ENCODE measurements around the gene CCR8.
A peak's percentile ranks its signal among the peaks of the same experiment; 100 is the strongest.

Gene CCR8, protein sequence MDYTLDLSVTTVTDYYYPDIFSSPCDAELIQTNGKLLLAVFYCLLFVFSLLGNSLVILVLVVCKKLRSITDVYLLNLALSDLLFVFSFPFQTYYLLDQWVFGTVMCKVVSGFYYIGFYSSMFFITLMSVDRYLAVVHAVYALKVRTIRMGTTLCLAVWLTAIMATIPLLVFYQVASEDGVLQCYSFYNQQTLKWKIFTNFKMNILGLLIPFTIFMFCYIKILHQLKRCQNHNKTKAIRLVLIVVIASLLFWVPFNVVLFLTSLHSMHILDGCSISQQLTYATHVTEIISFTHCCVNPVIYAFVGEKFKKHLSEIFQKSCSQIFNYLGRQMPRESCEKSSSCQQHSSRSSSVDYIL

DNA sequence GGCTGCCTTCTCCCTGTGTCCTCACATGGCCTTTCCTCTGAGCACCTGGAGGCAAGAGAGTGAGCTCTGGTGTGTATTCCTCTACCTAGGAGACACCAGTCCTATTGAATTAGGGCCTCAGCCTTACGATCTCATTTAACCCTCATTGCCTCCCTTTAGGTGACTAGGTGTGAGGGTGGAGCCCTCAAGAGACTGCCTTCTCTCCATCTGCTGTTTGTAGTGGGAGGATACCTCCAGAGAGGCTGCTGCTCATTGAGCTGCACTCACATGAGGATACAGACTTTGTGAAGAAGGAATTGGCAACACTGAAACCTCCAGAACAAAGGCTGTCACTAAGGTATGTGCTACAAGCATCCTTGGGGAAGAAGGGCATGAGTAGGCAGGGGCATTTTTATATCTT is at the start of gene CCR8:
CCR8 (plus strand) TSS at position 217 of the 400 bp plus-strand sequence. CDS start 2,623 bp downstream, outside the sequence.
- no peak for DNase-seq

DNA sequence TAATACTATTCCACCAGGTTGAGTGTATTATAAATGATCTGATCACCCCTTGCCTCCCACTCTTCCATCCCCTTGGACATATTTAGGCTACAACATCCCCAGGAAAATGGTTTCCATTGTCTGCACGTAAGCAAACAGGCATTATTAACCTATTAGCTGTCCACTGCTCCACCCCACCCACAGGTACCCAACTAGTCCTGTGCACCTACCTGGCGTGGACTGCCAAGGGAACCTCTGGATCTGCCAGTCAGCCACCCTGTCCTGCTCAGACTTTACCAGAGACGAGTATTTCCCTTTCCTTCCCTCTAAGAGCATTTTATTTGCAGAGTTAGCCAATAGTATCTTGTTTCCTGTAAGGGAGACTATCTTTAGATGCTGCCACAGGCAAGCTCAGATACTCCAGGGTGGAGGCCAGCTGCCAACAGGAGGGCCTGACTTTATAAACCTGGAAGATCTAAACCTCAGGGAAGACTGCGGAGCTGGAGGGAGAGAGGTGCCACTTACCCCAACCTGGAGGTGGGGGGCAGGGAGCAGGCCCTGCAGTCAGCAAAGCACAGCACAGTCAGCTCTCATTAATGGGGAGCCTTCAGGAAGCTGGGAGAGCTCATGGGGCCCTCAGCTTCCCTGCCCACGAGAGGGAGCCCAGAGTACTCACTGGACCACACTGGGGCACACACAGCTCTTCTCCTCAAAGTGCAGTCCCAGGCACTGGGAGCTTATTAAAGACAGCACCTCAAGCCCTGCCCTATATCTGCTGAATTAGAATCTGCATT is 49.6 kb upstream of the CCR8 start, which contains the start of gene CX3CR1:
CX3CR1 (minus strand) TSS at position 292 of the 773 bp plus-strand sequence. CDS start 13,527 bp downstream, outside the sequence.
- no peak for DNase-seq

DNA sequence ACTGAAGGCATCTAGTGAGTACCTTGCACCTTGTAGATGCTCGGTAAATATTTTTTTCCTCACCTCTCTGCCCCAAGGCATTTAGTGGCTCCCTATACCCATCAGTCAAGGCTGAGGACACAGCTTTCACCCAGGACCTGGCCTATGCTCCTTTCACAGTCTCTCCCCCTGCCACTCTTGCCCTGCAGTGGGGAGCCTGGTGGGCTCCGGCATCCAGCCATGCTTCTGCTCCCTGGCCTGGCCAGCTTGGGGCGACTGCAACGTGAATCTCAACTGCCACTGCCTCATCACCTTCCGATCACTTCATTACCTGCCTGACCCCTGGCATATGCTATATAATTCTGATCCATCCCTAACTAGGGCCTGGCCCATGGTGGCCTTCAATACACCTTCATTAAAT is 48.9 kb upstream of the CCR8 start:
- DNase-seq: no peak

DNA sequence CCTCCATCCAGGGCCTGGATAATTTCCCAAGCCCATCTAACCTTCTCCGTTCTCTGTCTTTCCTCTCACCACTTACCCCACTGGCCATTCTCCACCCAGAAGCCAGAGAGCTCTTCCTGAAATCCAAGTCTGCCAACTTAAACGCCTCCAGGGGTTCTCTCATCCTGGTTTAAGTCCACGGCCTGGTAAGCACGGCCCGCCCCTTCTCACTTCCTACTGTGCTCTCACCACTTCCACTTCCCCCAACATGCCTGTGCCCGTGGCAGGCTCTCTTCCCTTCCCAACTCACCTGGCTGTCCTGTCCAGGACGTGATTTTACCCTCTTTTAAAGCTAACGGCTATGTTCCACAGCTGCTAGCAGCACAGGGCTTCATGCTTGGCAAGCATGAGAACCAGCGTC is 48.0 kb upstream of the CCR8 start:
- no peak for DNase-seq

DNA sequence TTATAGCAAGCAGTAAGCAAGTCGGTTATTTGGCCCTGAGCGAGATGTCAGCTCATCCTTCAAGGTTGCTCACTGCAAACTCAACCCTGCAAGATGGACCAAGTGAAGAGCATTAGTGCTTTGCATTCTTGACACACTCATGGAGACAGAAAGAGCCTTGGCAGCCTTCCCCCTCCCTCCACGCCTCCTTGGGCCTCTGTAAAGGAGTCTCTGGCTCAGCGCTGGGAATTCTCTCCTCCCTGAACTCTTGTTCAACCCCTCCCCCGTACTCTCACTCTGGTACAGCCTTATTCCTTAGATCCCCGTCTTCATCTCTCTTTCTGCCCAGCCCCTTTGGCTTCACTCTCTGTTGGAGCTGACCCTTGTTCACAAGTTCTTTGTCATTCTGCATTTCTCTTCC is 47.5 kb upstream of the CCR8 start:
- DNase-seq: no peak

DNA sequence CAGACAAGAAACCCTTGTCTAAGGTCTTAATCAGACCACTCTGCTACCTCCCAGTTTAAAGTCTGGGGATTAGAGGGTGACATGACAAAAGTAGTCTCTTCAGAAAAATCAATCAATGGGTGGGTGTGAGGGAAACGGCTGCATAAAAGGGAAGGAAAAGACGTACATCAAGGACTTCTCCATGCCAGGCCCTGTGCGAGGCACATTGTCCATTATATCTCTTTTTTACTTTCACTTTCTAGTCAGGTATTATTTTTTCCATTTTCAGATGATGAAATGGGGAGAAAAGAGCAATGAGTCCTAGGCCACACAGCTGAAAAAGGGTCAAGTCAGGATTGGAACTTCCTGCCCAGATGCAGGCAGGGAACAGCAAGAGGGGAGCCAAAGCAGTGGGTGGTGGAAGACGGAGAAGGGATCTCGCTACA is 45.0 kb upstream of the CCR8 start:
- no peak for DNase-seq

DNA sequence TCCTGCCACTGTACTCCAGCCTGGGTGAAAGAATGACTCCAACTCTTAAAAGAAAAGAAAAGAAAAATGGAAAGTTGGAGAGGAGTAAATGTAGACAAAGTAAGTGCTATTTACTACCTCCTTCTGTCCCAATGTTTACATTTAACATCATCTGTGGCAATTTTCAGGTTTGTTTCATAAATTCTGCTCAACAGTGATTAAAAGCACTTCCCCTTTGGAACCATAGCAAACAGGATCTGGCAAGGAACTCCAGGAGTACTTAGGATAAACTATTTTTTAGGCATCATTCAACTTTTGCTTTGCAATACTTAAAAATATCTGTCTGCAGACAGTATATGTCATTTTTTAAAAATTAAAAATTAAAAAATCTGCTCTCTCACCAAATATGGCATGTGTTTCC is 44.2 kb upstream of the CCR8 start:
- DNase-seq: no peak

DNA sequence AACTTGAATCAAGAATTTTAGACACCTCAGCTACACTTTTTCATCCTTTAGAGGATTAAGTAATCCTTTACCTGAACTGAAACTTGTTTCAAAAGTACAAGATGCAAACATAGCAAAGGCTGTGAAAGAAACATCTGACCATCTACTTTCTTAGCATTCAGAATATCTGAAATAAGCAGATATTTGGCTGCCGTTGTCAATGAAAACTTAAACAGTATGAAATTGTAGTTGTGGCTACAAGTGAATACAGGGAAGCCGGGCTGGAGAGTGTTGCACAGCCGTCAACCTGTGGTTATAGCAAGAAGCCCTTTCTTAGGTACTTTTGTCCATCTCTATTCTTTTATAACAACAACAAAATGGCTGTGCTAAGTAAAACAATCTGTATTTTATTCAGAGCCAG is 42.7 kb upstream of the CCR8 start:
- no peak for DNase-seq

DNA sequence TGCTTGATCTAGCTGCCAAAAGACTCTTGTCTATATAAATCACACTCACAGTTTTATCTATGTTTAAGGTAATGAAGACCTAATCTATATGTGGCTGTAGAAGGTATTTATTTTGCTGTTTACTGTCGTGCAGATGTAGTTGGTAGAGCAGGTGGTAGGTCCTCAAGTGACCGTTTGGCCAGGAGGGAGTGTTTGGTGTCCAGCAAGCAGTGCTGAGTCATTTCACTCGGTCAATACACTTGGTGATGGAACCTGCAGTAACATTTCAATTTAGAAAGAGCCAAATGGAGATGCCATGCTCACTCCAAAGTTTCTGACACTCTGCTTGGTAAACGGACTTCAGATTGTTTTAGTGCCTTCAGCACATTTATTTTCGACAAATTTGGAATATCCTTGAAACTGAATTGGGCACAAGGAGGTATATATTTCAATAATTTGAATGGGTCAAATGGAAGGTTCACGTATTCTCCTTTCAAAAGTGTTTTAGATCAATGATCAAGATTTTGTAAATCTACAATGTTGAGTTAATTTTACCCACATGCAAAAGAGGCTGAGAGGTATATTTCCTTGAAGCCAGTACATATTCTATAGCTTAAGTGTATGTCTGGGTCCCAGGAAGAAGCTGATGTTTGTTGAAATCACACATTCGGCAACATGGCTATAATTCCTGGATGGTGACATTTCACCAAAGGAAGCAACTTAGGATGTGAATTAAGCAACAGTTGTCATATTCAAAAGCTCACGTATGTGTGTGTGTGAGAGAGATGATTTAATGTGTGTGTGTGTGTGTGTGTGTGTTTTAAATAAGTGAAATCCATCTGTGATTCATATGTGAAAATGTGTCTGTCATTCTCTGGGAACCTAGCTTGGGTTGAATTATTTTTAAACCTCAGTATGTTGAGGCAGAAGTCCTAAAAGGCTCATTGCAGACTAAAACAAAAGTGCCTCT is 42.0 kb upstream of the CCR8 start:
- DNase-seq: no peak

DNA sequence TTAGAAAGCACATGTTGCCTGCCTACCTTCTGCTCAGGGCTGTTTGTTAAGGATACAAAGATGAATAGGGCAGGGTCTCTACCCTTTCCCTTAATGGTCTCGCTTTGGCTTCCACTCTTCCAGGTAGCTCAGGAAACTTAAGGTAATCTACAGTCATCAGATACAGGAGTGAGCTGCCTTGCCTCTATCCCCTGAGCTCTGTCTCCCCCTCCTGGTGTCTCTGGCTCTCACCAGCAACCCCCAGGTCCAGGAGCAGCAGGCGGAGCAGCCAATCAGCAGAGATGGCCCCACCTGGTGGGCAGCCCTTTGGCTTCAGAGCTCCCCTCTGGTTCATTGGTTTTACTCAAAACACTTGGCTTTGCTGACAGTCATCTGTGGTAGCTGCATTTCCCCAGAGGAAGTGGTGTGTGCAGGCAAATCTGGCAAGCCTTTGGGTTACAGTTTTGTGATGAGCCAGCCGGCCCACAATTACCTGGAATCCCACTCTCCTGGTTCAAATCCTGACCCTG is 41.2 kb upstream of the CCR8 start:
- DNase-seq: peak; percentile 70

DNA sequence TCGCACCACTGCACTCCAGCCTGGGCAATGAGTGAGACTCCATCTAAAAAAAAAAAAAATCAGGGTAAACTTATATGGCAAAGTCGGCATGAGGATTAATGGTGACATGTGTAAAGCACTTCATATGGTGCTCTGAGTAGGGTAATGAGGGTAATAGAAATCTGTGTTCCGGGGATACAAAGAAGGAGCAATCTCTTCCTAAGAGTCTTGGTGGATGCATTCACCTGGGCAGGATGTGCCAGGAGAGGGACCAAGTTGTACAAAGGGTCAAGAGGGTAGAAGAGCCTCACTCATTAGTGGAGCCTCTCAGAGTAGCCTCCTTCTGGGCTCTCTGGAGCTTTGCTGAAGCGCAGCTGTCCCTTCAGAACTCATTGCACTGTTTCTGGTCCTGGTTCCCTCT is 40.4 kb upstream of the CCR8 start:
- DNase-seq: no peak

DNA sequence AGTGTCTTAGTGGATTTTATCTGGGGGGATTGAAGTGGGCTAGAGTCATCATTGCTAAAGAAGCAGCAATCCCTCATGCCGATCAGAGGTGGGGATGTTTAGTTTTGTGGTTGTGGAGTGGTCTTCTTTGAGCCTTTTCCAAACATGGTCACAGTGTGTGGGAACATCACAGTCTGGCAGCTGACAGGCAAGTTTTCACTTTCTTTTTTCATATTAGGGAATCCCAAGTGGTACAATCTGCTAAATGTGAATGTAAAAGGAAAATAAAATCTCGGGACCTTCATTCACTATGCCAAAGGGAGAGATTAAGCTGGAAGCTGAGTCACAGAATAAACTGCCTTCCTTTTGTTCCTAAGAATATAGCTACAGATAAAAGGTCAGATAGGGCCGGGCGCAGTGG is 39.3 kb upstream of the CCR8 start:
- DNase-seq: no peak

DNA sequence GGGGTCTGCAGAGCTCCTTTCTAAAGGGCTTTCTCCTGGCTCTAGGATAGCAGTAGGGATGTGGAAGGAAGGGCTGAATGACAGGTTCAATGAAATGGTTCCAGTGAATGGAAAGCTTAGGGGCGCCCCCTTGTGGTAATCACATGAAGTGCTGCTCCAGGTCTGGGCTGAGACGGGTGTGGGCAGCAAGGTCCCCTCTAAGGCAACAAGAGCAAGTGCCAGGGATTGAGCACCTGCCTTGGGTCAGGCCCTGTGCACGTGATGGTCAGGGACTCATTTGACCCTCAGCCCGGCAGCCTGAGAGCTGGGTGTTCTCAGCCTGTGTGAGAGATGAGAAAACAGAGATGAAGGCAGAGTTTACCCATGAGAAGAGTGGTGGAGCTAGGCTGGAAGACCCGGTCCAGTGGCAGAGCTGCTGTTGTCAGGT is 37.6 kb upstream of the CCR8 start:
- peak; percentile 71 for DNase-seq

DNA sequence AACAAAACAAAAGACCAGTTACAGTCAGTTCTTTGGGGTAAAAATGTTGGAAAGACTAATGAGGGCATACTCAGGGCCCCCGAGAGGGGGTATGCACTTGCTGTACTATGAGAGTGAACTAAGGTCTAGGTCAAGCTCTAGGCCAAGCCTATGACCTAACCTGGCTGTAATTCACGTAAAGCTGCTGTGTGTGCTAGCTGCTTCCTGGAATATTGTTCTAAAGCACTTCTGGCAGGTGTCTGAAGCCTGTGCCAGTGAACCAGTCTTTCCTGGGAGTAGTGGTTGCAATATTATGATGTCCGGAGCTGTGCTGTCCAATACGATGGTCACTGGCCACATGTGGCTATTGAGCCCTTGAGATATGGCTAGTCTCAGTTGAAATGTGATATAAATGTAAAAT is 36.5 kb upstream of the CCR8 start:
- DNase-seq: no peak

DNA sequence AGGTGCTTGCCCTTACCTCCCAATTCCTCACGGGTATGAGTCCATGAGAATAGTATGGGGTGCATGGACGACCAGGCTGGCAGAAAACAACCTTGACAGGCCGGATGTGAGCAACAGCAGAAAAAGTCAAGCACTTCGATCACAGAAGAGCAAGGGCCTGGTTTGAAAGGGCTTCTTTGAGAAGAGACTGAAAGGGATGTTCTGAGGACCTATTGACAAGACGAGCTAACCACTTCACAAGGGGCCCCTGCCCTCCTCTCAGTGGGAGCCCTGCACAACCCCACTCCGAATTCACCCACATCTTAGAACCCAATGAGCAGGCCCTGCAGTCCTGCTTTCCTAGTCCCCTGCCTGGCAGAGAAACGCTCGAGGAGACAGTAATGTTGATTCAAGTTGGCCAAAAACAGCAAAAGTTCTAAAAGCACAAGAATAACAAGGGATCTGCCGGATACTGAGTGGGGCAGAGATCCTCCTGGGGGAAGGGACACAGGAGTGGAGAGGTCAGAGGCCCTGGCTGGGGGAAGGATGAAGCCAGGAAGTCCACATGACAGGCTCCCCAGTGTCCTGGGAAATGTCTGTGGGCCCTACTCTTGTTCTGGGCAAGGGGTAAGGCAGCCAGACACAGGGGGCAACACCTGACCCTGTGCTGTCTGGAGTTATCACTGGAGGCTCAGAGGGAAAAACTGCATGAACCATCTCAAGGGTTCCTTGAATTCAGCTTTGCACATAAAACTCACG is 34.9 kb upstream of the CCR8 start:
- DNase-seq: no peak

DNA sequence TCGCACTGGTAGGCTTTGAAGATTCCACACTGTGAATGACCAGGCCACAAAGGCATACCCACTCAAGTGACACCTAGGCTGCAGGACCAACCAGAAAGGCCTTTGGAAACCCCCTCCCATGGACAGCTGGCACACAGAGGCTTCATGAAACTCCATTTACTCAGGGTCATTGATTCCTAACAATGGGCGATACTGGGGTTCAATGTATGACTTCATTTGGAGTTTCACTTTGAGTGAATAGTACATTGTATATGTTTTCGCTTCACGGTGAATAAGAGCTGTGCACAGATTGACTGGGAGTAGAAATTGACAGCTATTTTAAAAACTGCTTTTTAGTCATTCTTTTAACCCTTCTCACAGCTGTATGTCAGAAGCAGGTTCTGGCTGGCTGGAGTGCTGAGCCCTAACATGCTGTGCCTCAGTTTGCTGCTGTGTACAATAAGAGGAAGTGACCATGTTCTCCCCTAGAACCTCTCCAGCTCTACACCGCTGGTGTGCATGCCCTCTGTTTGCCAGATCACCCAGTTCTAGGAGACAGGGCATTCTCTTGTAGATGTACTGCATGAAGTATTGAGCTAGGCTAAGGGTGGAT is 34.2 kb upstream of the CCR8 start:
- DNase-seq: no peak

DNA sequence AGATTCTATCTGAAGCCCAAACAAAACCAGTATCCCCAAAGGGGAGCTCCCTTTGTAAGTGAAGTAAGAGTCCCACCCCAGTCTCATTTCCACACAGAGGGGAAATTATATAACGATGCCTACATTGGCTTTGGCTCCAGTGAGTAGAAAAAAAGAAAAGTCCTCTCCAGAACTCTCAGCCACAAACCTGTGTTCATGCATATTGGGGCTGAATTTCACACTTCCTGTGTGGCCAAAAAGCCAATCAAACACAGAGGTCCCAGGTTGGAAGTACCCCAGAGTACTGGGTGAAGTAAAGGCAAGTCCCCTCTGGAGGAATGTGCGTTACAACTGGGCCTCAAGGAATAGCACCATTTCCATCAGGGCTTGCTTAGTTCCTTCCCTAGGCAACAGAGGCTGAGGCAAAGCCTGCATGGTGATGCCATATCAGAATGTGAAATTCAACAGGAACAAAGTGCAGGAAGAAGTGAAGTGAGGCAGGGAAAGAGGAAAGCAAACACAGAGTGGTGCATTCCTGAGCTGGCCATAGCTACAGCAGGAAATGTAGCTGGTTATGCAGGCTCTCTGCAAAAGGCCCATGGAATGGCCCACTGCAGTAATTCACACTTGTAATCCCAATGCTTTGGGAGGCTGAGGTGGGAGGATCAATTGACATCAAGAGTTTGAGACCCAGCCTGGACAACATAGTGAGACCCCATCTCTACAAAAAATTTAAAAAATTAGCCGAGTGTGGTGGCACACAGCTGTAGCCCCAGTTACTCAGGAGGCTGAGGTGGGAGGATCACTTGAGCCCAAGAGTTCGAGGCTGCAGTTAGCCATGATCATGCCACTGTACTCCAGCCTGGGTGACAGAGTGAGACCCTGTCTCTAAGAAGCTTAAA is 33.1 kb upstream of the CCR8 start:
- DNase-seq: no peak

DNA sequence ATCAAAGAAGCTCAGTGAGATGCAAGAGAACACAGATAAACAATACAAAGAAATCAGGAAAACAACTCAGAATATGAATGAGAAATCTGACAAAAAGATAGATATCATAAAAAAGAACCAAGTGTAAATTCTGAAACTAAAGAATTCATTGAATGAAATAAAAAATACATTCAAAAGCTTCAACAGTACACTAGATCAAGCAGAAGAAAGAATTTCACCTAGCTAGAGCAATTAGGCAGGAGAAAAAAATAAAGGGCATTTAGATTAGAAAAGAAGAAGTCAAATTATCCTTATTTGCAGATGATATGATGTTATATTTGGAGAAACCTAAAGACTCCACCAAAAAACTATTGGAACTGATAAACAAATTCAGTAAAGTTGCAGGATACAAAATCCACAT is 30.2 kb upstream of the CCR8 start:
- DNase-seq: no peak

DNA sequence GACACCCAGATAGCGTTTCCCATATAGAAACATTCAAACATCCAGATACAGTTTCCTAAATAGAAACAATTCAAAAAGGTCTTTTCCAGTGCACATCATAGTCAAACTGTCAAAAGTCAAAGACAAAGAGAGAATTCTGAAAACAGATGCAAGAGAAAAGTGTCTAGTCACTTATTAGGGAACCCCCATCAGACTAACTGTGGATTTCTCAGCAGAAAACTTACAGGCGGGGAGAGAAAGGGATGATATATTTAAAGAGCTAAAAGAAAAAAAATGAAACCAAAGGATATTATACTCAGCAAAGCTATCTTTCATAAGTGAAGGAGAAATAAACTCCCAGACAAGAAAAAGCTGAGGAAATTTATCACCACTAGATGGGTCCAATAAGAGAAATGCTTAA is 27.3 kb upstream of the CCR8 start:
- no peak for DNase-seq

DNA sequence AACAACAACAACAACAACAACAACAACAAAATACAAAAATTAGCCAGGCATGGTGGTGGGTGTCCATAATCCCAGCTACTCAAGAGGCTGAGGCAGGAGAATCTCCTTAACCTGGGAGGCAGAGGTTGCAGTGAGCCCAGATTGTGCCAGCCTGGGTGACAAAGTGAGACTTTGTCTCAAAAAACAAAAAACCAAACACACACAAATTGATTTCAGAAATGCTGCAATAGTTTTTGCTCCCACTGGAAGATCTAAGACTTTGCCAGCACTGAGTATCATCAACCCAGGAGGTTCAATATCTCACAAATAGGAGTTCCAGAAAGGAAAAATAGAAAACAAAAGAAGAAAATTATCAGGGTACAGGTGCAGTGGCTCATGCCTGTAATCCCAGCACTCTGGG is 16.2 kb upstream of the CCR8 start:
- DNase-seq: no peak

DNA sequence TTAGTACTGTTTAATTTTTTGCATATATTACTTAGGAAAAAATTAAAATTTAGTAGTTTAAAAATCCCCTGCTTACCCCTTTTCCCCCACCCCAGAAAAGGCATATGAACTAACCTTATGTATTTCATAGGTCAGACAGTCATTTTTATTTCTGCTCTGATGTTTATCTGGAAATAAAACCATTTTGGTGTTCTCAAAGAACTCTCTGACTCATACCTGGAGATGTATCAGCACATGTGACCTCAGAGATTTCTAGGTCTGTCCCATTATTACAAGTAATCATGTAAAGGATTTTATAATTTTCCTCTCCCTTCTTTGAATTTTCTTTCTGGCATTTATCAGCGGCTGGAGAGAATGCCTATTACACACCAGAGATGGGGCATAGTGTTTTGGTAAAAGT is 14.1 kb upstream of the CCR8 start:
- DNase-seq: no peak

Measured in stimulated activated CD4-positive, alpha-beta T cell treated with anti-CD3 and anti-CD28 coated beads, Interleukin-12 subunit alpha, Interleukin-12 subunit beta, amount 100 ng/mL, for 4 hours (primary cell).